NCI-H1694 (cell line): ENCODE measurements around the gene ACACA.

Experiments used
- DNase-seq: peaks from one replicate; lab custom pipeline; 2025; lab: John Stamatoyannopoulos, UW

The ACACA gene

GRCh38 chr17:37230633-37231032 lies 176.0 kb downstream of the ACACA start:
- no peak for DNase-seq

DNA sequence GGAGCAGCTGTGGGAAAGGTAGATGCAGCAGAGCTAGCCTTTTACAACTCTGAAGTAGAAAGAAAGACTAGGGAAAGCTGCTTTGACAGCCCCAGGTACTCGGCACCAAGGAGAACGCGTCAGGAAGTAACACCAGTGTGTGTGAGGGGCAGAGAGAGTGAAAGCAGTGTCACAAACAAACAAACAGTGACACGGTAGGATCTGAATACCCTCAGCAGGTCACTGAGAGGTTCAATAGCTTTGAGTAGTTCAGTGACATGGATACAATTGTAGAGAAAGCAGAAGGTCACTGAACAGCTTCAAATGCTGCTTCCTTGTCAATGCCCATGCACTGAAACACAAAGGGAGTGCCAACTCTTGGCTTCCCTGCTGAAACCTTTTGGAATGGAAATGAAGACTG lies 181.2 kb downstream of the ACACA start:
- no peak for DNase-seq

GRCh38 chr17:37221865-37222264 lies 184.8 kb downstream of the ACACA start:
- DNase-seq, result no peak

- DNase-seq, result peak; percentile 3
Measured at GRCh38 chr17:37220607-37220953, 186.1 kb downstream of the ACACA start.

- no peak for DNase-seq
Measured at GRCh38 chr17:37219876-37220606, 186.6 kb downstream of the ACACA start.

GRCh38 chr17:37218849-37219248 lies 187.8 kb downstream of the ACACA start:
- no peak for DNase-seq

- no peak for DNase-seq
Measured at GRCh38 chr17:37214416-37214815, 192.2 kb downstream of the ACACA start.

GRCh38 chr17:37213927-37214326 lies 192.7 kb downstream of the ACACA start:
- no peak for DNase-seq

DNA sequence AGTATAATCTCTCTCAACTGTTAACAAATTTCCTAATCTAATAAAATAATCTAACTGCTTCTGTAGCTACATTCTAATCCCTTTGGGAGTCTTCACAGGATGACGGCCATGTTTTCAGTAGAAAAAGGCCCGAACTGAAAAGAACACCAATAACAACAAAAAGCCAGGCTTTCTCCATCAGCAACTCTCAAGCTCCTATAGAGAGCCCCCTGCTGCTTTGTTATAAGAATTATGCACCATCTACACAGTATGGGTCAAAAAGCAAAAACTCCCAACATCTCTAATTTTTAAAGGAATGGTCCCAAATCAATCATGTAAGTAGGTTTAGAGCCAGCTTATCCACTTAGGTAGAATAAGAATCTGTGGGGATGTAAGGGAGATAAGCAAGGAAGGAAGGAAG lies 194.5 kb downstream of the ACACA start:
- no peak for DNase-seq

- DNase-seq, result no peak
Measured at GRCh38 chr17:37211136-37211535, 195.5 kb downstream of the ACACA start.

DNA sequence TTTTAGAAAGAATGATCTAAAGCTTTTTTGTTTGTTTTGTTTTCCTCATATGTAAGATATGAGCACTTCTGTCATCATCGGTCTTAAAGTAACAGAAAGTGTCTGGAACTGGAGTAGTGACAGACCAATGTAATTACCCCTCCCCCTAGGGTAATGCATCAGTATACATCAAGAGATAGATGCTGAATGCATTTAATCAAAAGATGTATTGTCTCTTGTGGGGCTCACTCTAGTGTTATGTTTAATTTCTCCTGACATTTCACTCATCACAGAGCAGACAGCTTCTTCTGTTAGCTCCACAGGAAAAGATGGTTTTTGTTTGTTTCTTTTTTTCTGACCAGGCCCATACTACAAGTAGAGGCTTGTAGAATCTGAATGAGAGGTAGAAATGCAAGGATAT lies 199.5 kb downstream of the ACACA start:
- no peak for DNase-seq

DNA sequence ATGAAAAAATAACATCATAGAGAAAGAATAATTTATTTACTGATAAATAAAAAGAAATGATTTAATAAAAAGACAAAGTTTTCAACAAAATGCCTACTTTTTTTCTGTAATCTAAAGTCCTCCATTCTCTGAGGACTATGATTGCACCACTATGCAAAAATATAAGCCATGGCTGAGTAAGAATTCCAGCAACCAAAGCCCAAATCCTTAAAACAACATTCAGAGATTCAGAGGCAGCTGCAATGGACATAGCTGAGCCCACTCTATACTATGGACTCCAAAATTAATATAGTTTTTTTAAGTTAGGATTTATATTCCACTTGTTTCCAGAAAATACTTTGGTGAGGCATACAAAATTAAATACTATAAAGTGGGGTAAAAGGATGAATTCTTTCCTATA lies 200.3 kb downstream of the ACACA start:
- no peak for DNase-seq

- DNase-seq, result no peak
Measured at GRCh38 chr17:37200497-37200896, 206.1 kb downstream of the ACACA start.

DNA sequence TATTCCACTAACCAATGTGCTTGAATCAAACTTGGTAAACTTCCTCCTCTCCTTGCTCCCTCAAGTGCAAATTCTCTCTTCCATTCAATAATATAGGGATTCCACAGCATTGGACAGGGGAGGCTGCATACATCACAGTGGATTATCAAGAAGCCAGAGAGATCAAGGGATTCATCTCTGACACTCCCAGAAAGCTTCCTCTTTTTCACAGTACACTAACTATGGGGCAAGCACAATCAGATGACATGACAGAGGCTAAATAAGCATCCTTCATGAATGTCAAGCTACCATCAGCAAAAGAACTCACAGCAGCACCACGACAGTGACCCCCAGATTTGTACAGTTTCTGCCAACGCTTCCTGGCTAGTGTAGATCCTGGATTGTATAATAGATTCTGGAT lies 209.3 kb downstream of the ACACA start:
- no peak for DNase-seq

DNA sequence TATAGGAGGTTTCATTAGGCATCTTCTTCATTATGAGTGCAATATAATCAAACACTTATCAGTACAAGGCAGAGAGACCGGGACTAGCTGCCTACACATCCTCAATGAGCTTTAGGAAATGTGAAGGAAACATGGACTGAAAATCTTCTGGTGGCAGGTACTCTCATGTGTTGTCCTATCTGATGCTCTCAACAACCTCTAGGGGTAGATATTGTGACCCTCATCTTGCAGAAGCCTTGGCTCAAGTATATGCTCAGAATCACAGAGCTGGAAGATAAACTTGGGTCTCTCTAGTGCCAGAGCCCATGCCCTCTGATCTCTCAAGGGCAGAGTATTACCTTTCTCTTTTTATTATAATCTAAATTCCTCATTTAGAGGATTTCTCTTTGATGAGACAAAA lies 212.4 kb downstream of the ACACA start:
- no peak for DNase-seq

GRCh38 chr17:37191219-37191618 lies 215.4 kb downstream of the ACACA start:
- DNase-seq, result no peak

- no peak for DNase-seq
Measured at GRCh38 chr17:37190493-37190892, 216.1 kb downstream of the ACACA start.

GRCh38 chr17:37188157-37188556 lies 218.5 kb downstream of the ACACA start:
- no peak for DNase-seq

- no peak for DNase-seq
Measured at GRCh38 chr17:37187262-37187661, 219.4 kb downstream of the ACACA start.

GRCh38 chr17:37182786-37183465 lies 223.7 kb downstream of the ACACA start:
- no peak for DNase-seq

DNA sequence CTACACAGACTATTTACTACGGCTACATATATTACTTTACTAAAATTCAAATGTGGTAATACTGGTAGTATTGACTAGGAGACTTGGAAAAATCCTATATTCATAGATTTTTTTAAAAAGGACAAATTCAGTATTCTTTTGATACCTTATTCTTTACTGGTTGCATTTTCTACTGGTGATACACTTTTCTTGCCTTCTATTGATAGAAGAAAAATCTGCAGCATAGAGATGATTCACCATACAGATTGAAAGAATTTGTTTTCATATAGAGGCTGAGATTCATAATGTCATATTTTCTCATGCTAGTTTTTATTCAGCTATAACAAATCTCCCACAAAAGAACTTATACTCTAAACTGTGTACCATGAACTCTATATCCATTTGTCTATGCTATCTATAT lies 226.3 kb downstream of the ACACA start:
- no peak for DNase-seq

DNA sequence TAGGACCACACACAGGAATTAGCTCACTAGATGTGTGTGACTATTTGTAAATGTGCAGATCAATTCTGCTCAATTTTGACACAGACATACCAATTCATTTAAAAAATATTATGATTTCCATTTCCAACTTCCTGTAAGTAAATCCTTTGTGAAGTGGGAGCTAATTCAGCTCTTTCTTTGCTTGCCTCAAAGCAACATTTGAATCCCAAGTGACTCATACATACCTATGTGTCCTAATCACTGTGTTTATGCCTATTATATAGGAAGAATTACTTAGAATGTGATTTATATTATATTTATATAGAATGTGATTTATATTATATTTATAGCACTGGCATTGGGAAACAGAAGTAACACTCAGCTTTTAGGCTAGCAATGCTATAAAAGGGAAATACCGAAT lies 226.7 kb downstream of the ACACA start:
- no peak for DNase-seq

- DNase-seq, result peak; percentile 52
Measured at GRCh38 chr17:37177254-37177870, 229.3 kb downstream of the ACACA start.

GRCh38 chr17:37176723-37177122 lies 229.9 kb downstream of the ACACA start:
- no peak for DNase-seq
